Upper lobe of left lung (tissue), 6 donors: ENCODE data around the gene TAF1B. TPM values are rescaled to one million over a fixed set of nuclear protein-coding genes. Genes with fewer than 3 reads are reported as not detected.
A peak's percentile ranks its signal among the peaks of the same experiment; 100 is the strongest.
"Not testable (repeated sequence)": the region's sequence is repeated elsewhere in the genome, so short reads cannot be mapped to it uniquely, and the experiment has no call there.

Experiments used
- ATAC-seq, 2 donors: fragments of 200-7000 bp; cut with Tn5 transposase; one replicate each; pipeline ENCODE4 v1.9.1; 2022; ENCODE audit warnings: mild to moderate bottlenecking in 2 of 2, moderate library complexity in 2 of 2; ENCODE audit not compliant: low FRiP score in 2 of 2
- DNase-seq, 2 donors: peaks; one replicate each; pipeline ENCODE4 v3.0.0-alpha.2; 2019 to 2020
- H3K27ac ChIP-seq, 4 donors: fragments of 200-600 bp; sonication (generic); one replicate each; pipeline ENCODE4 v1.5.1; 2016 to 2019
- H3K27me3 ChIP-seq, 4 donors: fragments of 200-600 bp; sonication (generic); one replicate each; pipeline ENCODE4 v1.5.1; 2017 to 2019
- H3K36me3 ChIP-seq, 4 donors: fragments of 200-600 bp; sonication (generic); one replicate each; pipeline ENCODE4 v1.5.1; 2016 to 2019
- H3K4me1 ChIP-seq, 4 donors: fragments of 200-600 bp; sonication (generic); one replicate each; pipeline ENCODE4 v1.5.1; 2018 to 2019
- H3K4me3 ChIP-seq, 4 donors: fragments of 200-600 bp; sonication (generic); one replicate each; pipeline ENCODE4 v1.5.1; 2017 to 2019; ENCODE audit warnings: mild to moderate bottlenecking in 2 of 4, moderate library complexity in 1 of 4
- H3K9me3 ChIP-seq, 4 donors: fragments of 200-600 bp; sonication (generic); one replicate each; pipeline ENCODE4 v1.5.1; 2018 to 2019
- CTCF ChIP-seq, 6 experiments: fragments of 450-650 bp in 4 of 6; fragments of 200-600 bp in 2 of 6; sonication (generic) in 2 of 6; IDR thresholded peaks; one replicate each; pipeline ENCODE4 v1.5.1; 2016 to 2019; ENCODE audit warnings: antibody characterized with exemption in 6 of 6
- EP300 ChIP-seq, 4 donors: sonication (generic); formaldehyde crosslinking; IDR thresholded peaks; one replicate each; pipeline ENCODE4 v1.5.1; 2017; ENCODE audit warnings: antibody characterized with exemption in 4 of 4, control low read depth in 2 of 4
- POLR2A ChIP-seq, 4 donors: fragments of 450-650 bp; IDR thresholded peaks; one replicate each; pipeline ENCODE4 v1.5.1; 2016 to 2017; ENCODE audit warnings: antibody characterized with exemption in 4 of 4, mild to moderate bottlenecking in 2 of 4
- POLR2AphosphoS5 ChIP-seq, 2 donors: sonication (generic); formaldehyde crosslinking; IDR thresholded peaks; one replicate each; pipeline ENCODE4 v1.5.1; 2017; ENCODE audit warnings: antibody characterized with exemption in 2 of 2
- WGBS, 2 donors: methylation state at CpG; one replicate each; pipeline ENCODE4 v1.1.5; 2017 to 2018; 5-methylcytosine and 5-hydroxymethylcytosine counted together
- total RNA-seq, 6 donors: library from RNA; depleted of rRNA in 4 of 6; stranded (reverse); fragments of >200 nt in 4 of 6; gene quantifications; one replicate each; pipeline versions ENCODE4 v1.1.0 to v1.2.1, GENCODE V29; 2016 to 2021
- donor health status: DM: no; HTN: no; CAD: no; lungs with moderate emphysema.
- donor health status: DM: no; HTN: yes; CAD: no; lungs with severe emphysema.

Gene TAF1B
- total RNA-seq, 6 donors from 2014 or later = 8.5 to 24.3 (median 16.7) TPM

GRCh38 chr2:9910699-9911098 lies 67.4 kb downstream of the TAF1B start:
- peaks cover 0 to 37% (median 10%) of the 10 kb centered on the region in 4 donors for H3K36me3 ChIP-seq
- ATAC-seq (no peak), DNase-seq (no peak)
- H3K4me1 ChIP-seq = no peaks in the 10 kb centered on the region
- no peaks in the 10 kb centered on the region for H3K9me3 ChIP-seq
- TF ChIP-seq EP300 (IDR thresholded peaks at IDR 0.05) (no peak), POLR2A (IDR thresholded peaks at IDR 0.05) (no peak), CTCF (IDR thresholded peaks at IDR 0.05) (no peak)
- no peaks in the 10 kb centered on the region for H3K27me3 ChIP-seq
- 84 to 95% methylated on average over 4 of the region's 4 CpGs for WGBS, 2 donors
- H3K4me3 ChIP-seq = no peak overlapping the region
- H3K27ac ChIP-seq = no peak overlapping the region

- Histone ChIP-seq H3K4me1 (no peaks in the 10 kb centered on the region), H3K36me3 (peaks cover 0 to 37% (median 10%) of the 10 kb centered on the region in 4 donors), H3K4me3 (no peak overlapping the region), H3K27ac (no peak overlapping the region), H3K27me3 (no peaks in the 10 kb centered on the region), H3K9me3 (no peaks in the 10 kb centered on the region)
- 96 to 98% methylated on average over 4 of the region's 4 CpGs for WGBS, 2 donors
- no peak for DNase-seq
- ATAC-seq = no peak
- TF ChIP-seq EP300 (IDR thresholded peaks at IDR 0.05) (no peak), CTCF (IDR thresholded peaks at IDR 0.05) (no peak), POLR2AphosphoS5 (IDR thresholded peaks at IDR 0.05) (no peak), POLR2A (IDR thresholded peaks at IDR 0.05) (no peak)
These were observed 69.2 kb downstream of the TAF1B start for GRCh38 chr2:9912468-9912867.

- Histone ChIP-seq H3K9me3 (no peaks in the 10 kb centered on the region), H3K4me3 (no peak overlapping the region), H3K4me1 (no peaks in the 10 kb centered on the region), H3K27ac (no peak overlapping the region), H3K27me3 (no peaks in the 10 kb centered on the region), H3K36me3 (peaks cover 0 to 44% (median 10%) of the 10 kb centered on the region in 4 donors)
- no peak for TF ChIP-seq CTCF (IDR thresholded peaks at IDR 0.05)
- no peak for TF ChIP-seq EP300 (IDR thresholded peaks at IDR 0.05)
- no peak for TF ChIP-seq POLR2AphosphoS5 (IDR thresholded peaks at IDR 0.05)
- TF ChIP-seq POLR2A (IDR thresholded peaks at IDR 0.05) = no peak
- 86 to 92% methylated on average over 9 of the region's 9 CpGs for WGBS, 2 donors
- DNase-seq = no peak
- ATAC-seq = no peak
These were observed 71.3 kb downstream of the TAF1B start for GRCh38 chr2:9914384-9915065.

- WGBS, 2 donors = 44 to 45% methylated on average over 2 of the region's 2 CpGs
- H3K9me3 ChIP-seq = no peaks in the 10 kb centered on the region
- H3K36me3 ChIP-seq = peaks cover 0 to 47% (median 10%) of the 10 kb centered on the region in 4 donors
- no peaks in the 10 kb centered on the region for H3K4me1 ChIP-seq
- peak overlapping the region in 1 of 4 donors; percentile 11 for H3K27ac ChIP-seq
- ATAC-seq (peak in 1 of 2 donors; percentile 54), DNase-seq (no peak)
- H3K4me3 ChIP-seq = no peak overlapping the region
- TF ChIP-seq POLR2AphosphoS5 (IDR thresholded peaks at IDR 0.05) = peak in 1 of 2 donors; percentile 36
- no peak for TF ChIP-seq CTCF (IDR thresholded peaks at IDR 0.05)
- TF ChIP-seq EP300 (IDR thresholded peaks at IDR 0.05) = peak in 1 of 4 donors; percentile 77
- no peaks in the 10 kb centered on the region for H3K27me3 ChIP-seq
These were observed 75.0 kb downstream of the TAF1B start for GRCh38 chr2:9918275-9918674.

- Histone ChIP-seq H3K4me3 (no peak overlapping the region), H3K36me3 (peaks cover 0 to 34% (median 5%) of the 10 kb centered on the region in 4 donors), H3K27ac (no peak overlapping the region), H3K9me3 (no peaks in the 10 kb centered on the region), H3K27me3 (no peaks in the 10 kb centered on the region), H3K4me1 (no peaks in the 10 kb centered on the region)
- DNase-seq (no peak), ATAC-seq (no peak)
- 65 to 81% methylated on average over 3 of the region's 3 CpGs for WGBS, 2 donors
- TF ChIP-seq CTCF (IDR thresholded peaks at IDR 0.05) = no peak
- TF ChIP-seq POLR2AphosphoS5 (IDR thresholded peaks at IDR 0.05) = no peak
- no peak for TF ChIP-seq EP300 (IDR thresholded peaks at IDR 0.05)
- TF ChIP-seq POLR2A (IDR thresholded peaks at IDR 0.05) = no peak
These were observed 76.2 kb downstream of the TAF1B start for GRCh38 chr2:9919512-9919911.

- not testable (repeated sequence) for ATAC-seq
These were observed 83.7 kb downstream of the TAF1B start for GRCh38 chr2:9927020-9927419.

More at GRCh38 chr2:9927020-9927419, 83.7 kb downstream of the TAF1B start:
- WGBS, 2 donors = 97 to 100% methylated on average over 2 of the region's 2 CpGs
- H3K4me3 ChIP-seq, H3K27ac ChIP-seq, DNase-seq, H3K4me1 ChIP-seq, H3K9me3 ChIP-seq, H3K27me3 ChIP-seq: not testable (repeated sequence)
- peaks cover 0 to 21% (median 3%) of the 10 kb centered on the region in 4 donors for H3K36me3 ChIP-seq
